ENCODE data around the gene SLC17A7.

SLC17A7 gene

GRCh38 chr19:49421039-49421877 is 20.1 kb downstream of the SLC17A7 start:
- no peak overlapping the region for H3K9ac ChIP-seq (ENCODE audit: low read depth in 1 of 2, low read length in 2 of 2)
- H3K27me3 ChIP-seq (ENCODE audit: control insufficient read depth in 2 of 2, insufficient read depth in 2 of 2, low read length in 2 of 2): peaks cover 68 to 81% of the 10 kb centered on the region in 2 donors
- H3K4me1 ChIP-seq (ENCODE audit: control insufficient read depth in 2 of 2, insufficient read depth in 2 of 2, low read length in 2 of 2): peaks cover 0 to 5% of the 10 kb centered on the region in 2 donors
- no peaks in the 10 kb centered on the region for H3K36me3 ChIP-seq (ENCODE audit: control insufficient read depth in 2 of 2, insufficient read depth in 2 of 2, low read length in 2 of 2)
- H3K27ac ChIP-seq (ENCODE audit: low read depth in 2 of 2, low read length in 2 of 2): no peak overlapping the region
- no peak overlapping the region for H3K4me3 ChIP-seq (ENCODE audit: low read length in 2 of 2)
- H3K9me3 ChIP-seq (ENCODE audit: control insufficient read depth in 2 of 2, low read length in 2 of 2): no peaks in the 10 kb centered on the region

GRCh38 chr19:49420227-49420626 is 21.1 kb downstream of the SLC17A7 start:
- H3K4me3 ChIP-seq (ENCODE audit: low read length in 2 of 2): no peak overlapping the region
- H3K27ac ChIP-seq (ENCODE audit: low read depth in 2 of 2, low read length in 2 of 2): no peak overlapping the region
- H3K27me3 ChIP-seq (ENCODE audit: control insufficient read depth in 2 of 2, insufficient read depth in 2 of 2, low read length in 2 of 2): peaks cover 62 to 70% of the 10 kb centered on the region in 2 donors
- H3K9me3 ChIP-seq (ENCODE audit: control insufficient read depth in 2 of 2, low read length in 2 of 2): no peaks in the 10 kb centered on the region
- H3K9ac ChIP-seq (ENCODE audit: low read depth in 1 of 2, low read length in 2 of 2): no peak overlapping the region
- H3K36me3 ChIP-seq (ENCODE audit: control insufficient read depth in 2 of 2, insufficient read depth in 2 of 2, low read length in 2 of 2): no peaks in the 10 kb centered on the region
- H3K4me1 ChIP-seq (ENCODE audit: control insufficient read depth in 2 of 2, insufficient read depth in 2 of 2, low read length in 2 of 2): peaks cover 0 to 5% of the 10 kb centered on the region in 2 donors

DNA sequence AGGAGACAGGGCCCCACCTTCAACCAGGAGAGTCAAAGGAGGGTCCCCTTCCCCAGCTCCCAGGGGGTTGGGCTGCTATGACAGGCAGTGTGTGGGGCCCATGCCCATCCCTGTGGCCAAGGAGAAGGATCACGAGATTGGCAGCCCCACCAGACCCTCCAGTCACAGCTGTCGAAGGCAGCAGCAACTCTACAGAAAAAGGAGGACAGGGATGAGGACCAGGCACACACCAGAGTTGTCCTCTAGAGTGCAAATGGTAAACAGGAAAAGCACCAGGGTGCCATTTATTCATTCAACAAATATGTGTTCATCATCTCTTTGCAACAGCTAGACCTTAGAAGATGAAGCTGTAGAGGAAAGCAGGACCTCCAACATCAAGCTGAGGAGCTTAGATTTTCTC is 22.2 kb downstream of the SLC17A7 start:
- Histone ChIP-seq H3K4me1 (ENCODE audit: control insufficient read depth in 2 of 2, insufficient read depth in 2 of 2, low read length in 2 of 2) (peaks cover 0 to 5% of the 10 kb centered on the region in 2 donors), H3K36me3 (ENCODE audit: control insufficient read depth in 2 of 2, insufficient read depth in 2 of 2, low read length in 2 of 2) (no peaks in the 10 kb centered on the region), H3K9ac (ENCODE audit: low read depth in 1 of 2, low read length in 2 of 2) (no peak overlapping the region), H3K9me3 (ENCODE audit: control insufficient read depth in 2 of 2, low read length in 2 of 2) (no peaks in the 10 kb centered on the region), H3K4me3 (ENCODE audit: low read length in 2 of 2) (no peak overlapping the region), H3K27ac (ENCODE audit: low read depth in 2 of 2, low read length in 2 of 2) (no peak overlapping the region), H3K27me3 (ENCODE audit: control insufficient read depth in 2 of 2, insufficient read depth in 2 of 2, low read length in 2 of 2) (peaks cover 58 to 64% of the 10 kb centered on the region in 2 donors)

DNA sequence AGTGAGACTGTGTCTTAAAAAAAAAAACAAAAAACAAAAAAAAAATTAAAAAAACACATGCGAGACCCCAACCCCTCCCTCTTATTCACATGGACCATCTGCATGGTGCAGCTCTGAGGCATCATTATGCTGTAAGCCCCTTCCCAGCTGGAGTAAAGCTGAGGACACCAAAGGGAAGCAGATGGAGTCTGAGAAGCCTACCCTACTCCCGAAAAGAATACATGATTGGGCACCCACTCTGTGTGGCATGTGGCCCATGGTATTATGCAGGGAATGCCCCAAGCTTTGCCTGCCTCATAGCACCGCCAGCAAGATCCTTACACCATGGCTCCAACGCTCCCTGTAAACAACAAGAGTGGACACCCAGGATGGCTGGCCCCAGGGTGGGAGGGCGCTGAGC is 22.8 kb downstream of the SLC17A7 start:
- Histone ChIP-seq H3K9ac (ENCODE audit: low read depth in 1 of 2, low read length in 2 of 2) (no peak overlapping the region), H3K27ac (ENCODE audit: low read depth in 2 of 2, low read length in 2 of 2) (no peak overlapping the region), H3K27me3 (ENCODE audit: control insufficient read depth in 2 of 2, insufficient read depth in 2 of 2, low read length in 2 of 2) (peaks cover 52 to 58% of the 10 kb centered on the region in 2 donors), H3K4me1 (ENCODE audit: control insufficient read depth in 2 of 2, insufficient read depth in 2 of 2, low read length in 2 of 2) (peaks cover 0 to 5% of the 10 kb centered on the region in 2 donors), H3K9me3 (ENCODE audit: control insufficient read depth in 2 of 2, low read length in 2 of 2) (no peaks in the 10 kb centered on the region), H3K4me3 (ENCODE audit: low read length in 2 of 2) (no peak overlapping the region), H3K36me3 (ENCODE audit: control insufficient read depth in 2 of 2, insufficient read depth in 2 of 2, low read length in 2 of 2) (no peaks in the 10 kb centered on the region)

- Histone ChIP-seq H3K27ac (ENCODE audit: low read depth in 2 of 2, low read length in 2 of 2) (no peak overlapping the region), H3K4me1 (ENCODE audit: control insufficient read depth in 2 of 2, insufficient read depth in 2 of 2, low read length in 2 of 2) (no peaks in the 10 kb centered on the region), H3K27me3 (ENCODE audit: control insufficient read depth in 2 of 2, insufficient read depth in 2 of 2, low read length in 2 of 2) (peaks cover 39 to 44% of the 10 kb centered on the region in 2 donors), H3K4me3 (ENCODE audit: low read length in 2 of 2) (no peak overlapping the region), H3K9me3 (ENCODE audit: control insufficient read depth in 2 of 2, low read length in 2 of 2) (no peaks in the 10 kb centered on the region), H3K9ac (ENCODE audit: low read depth in 1 of 2, low read length in 2 of 2) (no peak overlapping the region), H3K36me3 (ENCODE audit: control insufficient read depth in 2 of 2, insufficient read depth in 2 of 2, low read length in 2 of 2) (no peaks in the 10 kb centered on the region)
These were observed 24.2 kb downstream of the SLC17A7 start for GRCh38 chr19:49417088-49417487.

- peaks cover 30 to 33% of the 10 kb centered on the region in 2 donors for H3K27me3 ChIP-seq (ENCODE audit: control insufficient read depth in 2 of 2, insufficient read depth in 2 of 2, low read length in 2 of 2)
- no peaks in the 10 kb centered on the region for H3K4me1 ChIP-seq (ENCODE audit: control insufficient read depth in 2 of 2, insufficient read depth in 2 of 2, low read length in 2 of 2)
These were observed 25.5 kb downstream of the SLC17A7 start for GRCh38 chr19:49415810-49416200.

DNA sequence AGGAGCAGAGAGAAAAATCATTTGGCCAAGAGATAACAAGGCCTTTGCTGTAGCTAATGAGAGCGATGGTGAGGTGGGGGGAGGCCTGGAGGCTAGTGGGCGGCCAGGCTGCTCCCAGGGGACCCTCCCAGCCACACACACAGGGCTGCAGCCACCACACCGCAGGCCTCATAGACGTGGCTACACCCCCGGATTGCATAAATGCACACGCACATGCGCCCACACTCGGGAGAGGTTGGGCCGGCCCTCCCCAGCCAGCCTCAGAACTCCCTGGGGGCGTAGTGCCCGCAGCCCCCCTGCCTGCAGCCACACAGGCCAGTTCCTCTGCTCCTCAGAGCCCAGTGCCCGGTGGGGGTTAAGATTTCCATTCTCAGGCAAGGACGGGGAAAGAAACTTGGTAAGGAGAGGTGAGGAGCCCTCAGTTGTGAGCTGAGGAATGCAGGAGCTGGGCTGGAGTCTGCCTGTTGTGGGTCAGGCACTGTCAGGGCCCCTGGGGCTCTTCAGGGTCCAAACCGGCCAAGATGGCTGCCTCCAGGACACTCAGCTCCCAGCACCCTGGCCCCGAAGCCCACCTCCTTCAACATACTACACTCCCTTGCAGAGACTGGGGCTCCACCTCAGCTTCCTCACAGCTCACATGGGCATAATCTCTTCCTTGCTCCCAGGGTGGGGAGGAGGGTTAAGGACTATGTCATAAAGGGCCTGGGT is 26.1 kb downstream of the SLC17A7 start:
- no peak overlapping the region for H3K4me3 ChIP-seq (ENCODE audit: low read length in 2 of 2)
- H3K9ac ChIP-seq (ENCODE audit: low read depth in 1 of 2, low read length in 2 of 2): no peak overlapping the region
- H3K27me3 ChIP-seq (ENCODE audit: control insufficient read depth in 2 of 2, insufficient read depth in 2 of 2, low read length in 2 of 2): peaks cover 27 to 30% of the 10 kb centered on the region in 2 donors
- no peaks in the 10 kb centered on the region for H3K9me3 ChIP-seq (ENCODE audit: control insufficient read depth in 2 of 2, low read length in 2 of 2)
- no peaks in the 10 kb centered on the region for H3K4me1 ChIP-seq (ENCODE audit: control insufficient read depth in 2 of 2, insufficient read depth in 2 of 2, low read length in 2 of 2)
- H3K27ac ChIP-seq (ENCODE audit: low read depth in 2 of 2, low read length in 2 of 2): no peak overlapping the region
- no peaks in the 10 kb centered on the region for H3K36me3 ChIP-seq (ENCODE audit: control insufficient read depth in 2 of 2, insufficient read depth in 2 of 2, low read length in 2 of 2)

More at GRCh38 chr19:49415810-49416200, 25.5 kb downstream of the SLC17A7 start:
- H3K9me3 ChIP-seq (ENCODE audit: control insufficient read depth in 2 of 2, low read length in 2 of 2): no peaks in the 10 kb centered on the region
- no peak overlapping the region for H3K4me3 ChIP-seq (ENCODE audit: low read length in 2 of 2)
- H3K9ac ChIP-seq (ENCODE audit: low read depth in 1 of 2, low read length in 2 of 2): no peak overlapping the region
- no peaks in the 10 kb centered on the region for H3K36me3 ChIP-seq (ENCODE audit: control insufficient read depth in 2 of 2, insufficient read depth in 2 of 2, low read length in 2 of 2)
- no peak overlapping the region for H3K27ac ChIP-seq (ENCODE audit: low read depth in 2 of 2, low read length in 2 of 2)

- H3K36me3 ChIP-seq (ENCODE audit: control insufficient read depth in 2 of 2, insufficient read depth in 2 of 2, low read length in 2 of 2): no peaks in the 10 kb centered on the region
- no peak overlapping the region for H3K9ac ChIP-seq (ENCODE audit: low read depth in 1 of 2, low read length in 2 of 2)
- peaks cover 17 to 22% of the 10 kb centered on the region in 2 donors for H3K27me3 ChIP-seq (ENCODE audit: control insufficient read depth in 2 of 2, insufficient read depth in 2 of 2, low read length in 2 of 2)
- no peaks in the 10 kb centered on the region for H3K9me3 ChIP-seq (ENCODE audit: control insufficient read depth in 2 of 2, low read length in 2 of 2)
- no peak overlapping the region for H3K4me3 ChIP-seq (ENCODE audit: low read length in 2 of 2)
- no peak overlapping the region for H3K27ac ChIP-seq (ENCODE audit: low read depth in 2 of 2, low read length in 2 of 2)
- H3K4me1 ChIP-seq (ENCODE audit: control insufficient read depth in 2 of 2, insufficient read depth in 2 of 2, low read length in 2 of 2): peaks cover 0 to 5% of the 10 kb centered on the region in 2 donors
These were observed 27.1 kb downstream of the SLC17A7 start for GRCh38 chr19:49414256-49414655.

- no peak overlapping the region for H3K4me3 ChIP-seq (ENCODE audit: low read length in 2 of 2)
- no peaks in the 10 kb centered on the region for H3K36me3 ChIP-seq (ENCODE audit: control insufficient read depth in 2 of 2, insufficient read depth in 2 of 2, low read length in 2 of 2)
- H3K27ac ChIP-seq (ENCODE audit: low read depth in 2 of 2, low read length in 2 of 2): no peak overlapping the region
- H3K9ac ChIP-seq (ENCODE audit: low read depth in 1 of 2, low read length in 2 of 2): no peak overlapping the region
- no peaks in the 10 kb centered on the region for H3K9me3 ChIP-seq (ENCODE audit: control insufficient read depth in 2 of 2, low read length in 2 of 2)
- peaks cover 0 to 7% of the 10 kb centered on the region in 2 donors for H3K4me1 ChIP-seq (ENCODE audit: control insufficient read depth in 2 of 2, insufficient read depth in 2 of 2, low read length in 2 of 2)
- peaks cover 11 to 16% of the 10 kb centered on the region in 2 donors for H3K27me3 ChIP-seq (ENCODE audit: control insufficient read depth in 2 of 2, insufficient read depth in 2 of 2, low read length in 2 of 2)
These were observed 28.0 kb downstream of the SLC17A7 start for GRCh38 chr19:49413348-49413747.

GRCh38 chr19:49411681-49412326 is 29.5 kb downstream of the SLC17A7 start:
- H3K9ac ChIP-seq (ENCODE audit: low read depth in 1 of 2, low read length in 2 of 2): no peak overlapping the region
- no peak overlapping the region for H3K4me3 ChIP-seq (ENCODE audit: low read length in 2 of 2)
- H3K9me3 ChIP-seq (ENCODE audit: control insufficient read depth in 2 of 2, low read length in 2 of 2): no peaks in the 10 kb centered on the region
- no peaks in the 10 kb centered on the region for H3K36me3 ChIP-seq (ENCODE audit: control insufficient read depth in 2 of 2, insufficient read depth in 2 of 2, low read length in 2 of 2)
- H3K27ac ChIP-seq (ENCODE audit: low read depth in 2 of 2, low read length in 2 of 2): no peak overlapping the region
- peaks cover 0 to 7% of the 10 kb centered on the region in 2 donors for H3K4me1 ChIP-seq (ENCODE audit: control insufficient read depth in 2 of 2, insufficient read depth in 2 of 2, low read length in 2 of 2)
- peaks cover 0 to 5% of the 10 kb centered on the region in 2 donors for H3K27me3 ChIP-seq (ENCODE audit: control insufficient read depth in 2 of 2, insufficient read depth in 2 of 2, low read length in 2 of 2)

Data from mucosa of rectum (tissue), 2 donors.